ENCODE measurements around the gene CAPN15.

- TF ChIP-seq, protein P1, sequence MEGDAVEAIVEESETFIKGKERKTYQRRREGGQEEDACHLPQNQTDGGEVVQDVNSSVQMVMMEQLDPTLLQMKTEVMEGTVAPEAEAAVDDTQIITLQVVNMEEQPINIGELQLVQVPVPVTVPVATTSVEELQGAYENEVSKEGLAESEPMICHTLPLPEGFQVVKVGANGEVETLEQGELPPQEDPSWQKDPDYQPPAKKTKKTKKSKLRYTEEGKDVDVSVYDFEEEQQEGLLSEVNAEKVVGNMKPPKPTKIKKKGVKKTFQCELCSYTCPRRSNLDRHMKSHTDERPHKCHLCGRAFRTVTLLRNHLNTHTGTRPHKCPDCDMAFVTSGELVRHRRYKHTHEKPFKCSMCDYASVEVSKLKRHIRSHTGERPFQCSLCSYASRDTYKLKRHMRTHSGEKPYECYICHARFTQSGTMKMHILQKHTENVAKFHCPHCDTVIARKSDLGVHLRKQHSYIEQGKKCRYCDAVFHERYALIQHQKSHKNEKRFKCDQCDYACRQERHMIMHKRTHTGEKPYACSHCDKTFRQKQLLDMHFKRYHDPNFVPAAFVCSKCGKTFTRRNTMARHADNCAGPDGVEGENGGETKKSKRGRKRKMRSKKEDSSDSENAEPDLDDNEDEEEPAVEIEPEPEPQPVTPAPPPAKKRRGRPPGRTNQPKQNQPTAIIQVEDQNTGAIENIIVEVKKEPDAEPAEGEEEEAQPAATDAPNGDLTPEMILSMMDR (IDR thresholded peaks at IDR 0.05) = no peak
- TF ChIP-seq POLR2A (IDR thresholded peaks at IDR 0.05) = no peak
Measured at GRCh38 chr16:564690-565418, 37.3 kb downstream of the CAPN15 start.

Data from Peyer's patch (tissue), 4 donors.